Endothelial cell of umbilical vein (primary cell): ENCODE results near the gene SDK2.

Source experiments
- EZH2 ChIP-seq: IDR thresholded peaks from 2 replicates; pipeline ENCODE4 v1.6.1; 2012; ENCODE audit warnings: borderline replicate concordance, low read depth, mild to moderate bottlenecking, moderate library complexity, low read length, inconsistent platforms; ENCODE audit not compliant: severe bottlenecking
- JUN ChIP-seq: IDR thresholded peaks from 2 replicates; pipeline ENCODE4 v1.6.1; 2011; ENCODE audit warnings: borderline replicate concordance, low read depth; ENCODE audit not compliant: insufficient read length, insufficient read depth
- POLR2A ChIP-seq: IDR thresholded peaks from 2 replicates; pipeline ENCODE4 v1.6.1; 2012; ENCODE audit warnings: low read depth, mild to moderate bottlenecking, control low read depth, low read length
- POLR2AphosphoS5 ChIP-seq: IDR thresholded peaks from 2 replicates; pipeline ENCODE4 v1.6.1; 2012; ENCODE audit warnings: low read depth, mild to moderate bottlenecking, control low read depth, low read length, moderate library complexity; ENCODE audit not compliant: insufficient read depth
- TF ChIP-seq, protein P1 (sequence below), 2 donors: IDR thresholded peaks; 1 replicate in 1 of 2; 2 replicates in 1 of 2; pipeline ENCODE4 v1.5.1; 2011; ENCODE audit warnings: low read length in 2 of 2, mild to moderate bottlenecking in 2 of 2, moderate library complexity in 2 of 2, control low read depth in 1 of 2, inconsistent platforms in 1 of 2, low read depth in 1 of 2; ENCODE audit not compliant: insufficient read depth in 1 of 2; ENCODE audit errors: extremely low read depth in 1 of 2
- TF ChIP-seq, protein P2 (sequence below): IDR thresholded peaks from 2 replicates; pipeline ENCODE4 v1.6.1; 2011; ENCODE audit not compliant: insufficient read depth, insufficient read length

DNA sequence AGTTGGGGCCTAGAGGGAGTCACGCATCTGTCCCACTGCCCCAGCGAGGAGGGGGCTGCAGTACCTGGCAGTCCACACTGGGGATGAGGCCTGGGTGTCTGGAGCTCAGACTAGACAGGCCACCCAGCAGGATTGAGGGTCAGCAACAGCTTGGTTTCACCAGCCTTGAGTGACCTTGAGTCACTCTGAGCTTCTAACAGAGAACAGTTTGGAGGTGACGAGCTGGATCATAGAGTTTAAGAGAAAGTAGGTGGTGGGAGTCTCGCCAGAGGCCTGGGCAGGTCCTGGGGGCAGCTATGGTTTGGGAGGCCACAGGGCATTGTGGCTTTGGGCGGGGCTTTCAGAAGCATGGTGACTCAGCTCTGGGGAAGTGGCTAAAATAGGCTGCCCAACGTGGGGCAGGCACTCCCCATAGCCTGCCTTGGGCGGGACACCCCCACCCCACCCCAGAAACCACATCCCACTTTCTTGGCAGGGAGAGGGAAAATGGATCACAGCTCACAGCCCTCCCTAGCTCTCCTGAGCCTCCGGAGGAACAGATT lies 352.9 kb downstream of the SDK2 start:
- TF ChIP-seq POLR2A, result no peak
- TF ChIP-seq, protein P1, sequence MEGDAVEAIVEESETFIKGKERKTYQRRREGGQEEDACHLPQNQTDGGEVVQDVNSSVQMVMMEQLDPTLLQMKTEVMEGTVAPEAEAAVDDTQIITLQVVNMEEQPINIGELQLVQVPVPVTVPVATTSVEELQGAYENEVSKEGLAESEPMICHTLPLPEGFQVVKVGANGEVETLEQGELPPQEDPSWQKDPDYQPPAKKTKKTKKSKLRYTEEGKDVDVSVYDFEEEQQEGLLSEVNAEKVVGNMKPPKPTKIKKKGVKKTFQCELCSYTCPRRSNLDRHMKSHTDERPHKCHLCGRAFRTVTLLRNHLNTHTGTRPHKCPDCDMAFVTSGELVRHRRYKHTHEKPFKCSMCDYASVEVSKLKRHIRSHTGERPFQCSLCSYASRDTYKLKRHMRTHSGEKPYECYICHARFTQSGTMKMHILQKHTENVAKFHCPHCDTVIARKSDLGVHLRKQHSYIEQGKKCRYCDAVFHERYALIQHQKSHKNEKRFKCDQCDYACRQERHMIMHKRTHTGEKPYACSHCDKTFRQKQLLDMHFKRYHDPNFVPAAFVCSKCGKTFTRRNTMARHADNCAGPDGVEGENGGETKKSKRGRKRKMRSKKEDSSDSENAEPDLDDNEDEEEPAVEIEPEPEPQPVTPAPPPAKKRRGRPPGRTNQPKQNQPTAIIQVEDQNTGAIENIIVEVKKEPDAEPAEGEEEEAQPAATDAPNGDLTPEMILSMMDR (IDR thresholded peaks at IDR 0.05; ENCODE audit: extremely low read depth in 1 of 2, insufficient read depth in 1 of 2, low read depth in 1 of 2, low read length in 2 of 2), result no peak
- TF ChIP-seq POLR2AphosphoS5, result peak; percentile 14
- TF ChIP-seq, protein P2, sequence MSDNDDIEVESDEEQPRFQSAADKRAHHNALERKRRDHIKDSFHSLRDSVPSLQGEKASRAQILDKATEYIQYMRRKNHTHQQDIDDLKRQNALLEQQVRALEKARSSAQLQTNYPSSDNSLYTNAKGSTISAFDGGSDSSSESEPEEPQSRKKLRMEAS, result no peak
- TF ChIP-seq EZH2, result no peak
- no peak for TF ChIP-seq JUN
